ENCODE measurements around the gene MMP26.

Gene MMP26

GRCh38 chr11:4672470-4672869 lies 32.1 kb upstream of the MMP26 start:
- H3K27ac ChIP-seq (ENCODE audit: low read depth, low read length): no peak overlapping the region
- H3K36me3 ChIP-seq (ENCODE audit: control insufficient read depth, low read length): no peaks in the 10 kb centered on the region
- TF ChIP-seq CTCF (IDR thresholded peaks at IDR 0.05; ENCODE audit: low read depth, low read length, poor library complexity, severe bottlenecking) (no peak), EZH2phosphoT487 (IDR thresholded peaks at IDR 0.05; ENCODE audit: borderline replicate concordance, low read length) (no peak)
- no peaks in the 10 kb centered on the region for H3K9me3 ChIP-seq (ENCODE audit: control insufficient read depth, insufficient read depth, low read length)
- H3K27me3 ChIP-seq (ENCODE audit: control insufficient read depth, low read length): no peaks in the 10 kb centered on the region
- no peaks in the 10 kb centered on the region for H3K79me2 ChIP-seq (ENCODE audit: control insufficient read depth, low read length)
- H3K4me3 ChIP-seq (ENCODE audit: low read length): no peak overlapping the region
- no peaks in the 10 kb centered on the region for H3K4me1 ChIP-seq (ENCODE audit: control insufficient read depth, low read length)
- no peak overlapping the region for H3K4me2 ChIP-seq (ENCODE audit: low read length)
- H3F3A ChIP-seq (ENCODE audit: control insufficient read depth, insufficient read depth): no peaks in the 10 kb centered on the region
- H4K20me1 ChIP-seq (ENCODE audit: control insufficient read depth, insufficient read depth, low read depth, low read length): no peaks in the 10 kb centered on the region
- H3K9me2 ChIP-seq (replicated peaks; ENCODE audit: control insufficient read depth, low read length): no peaks in the 10 kb centered on the region

- Histone ChIP-seq H4K20me1 (ENCODE audit: control insufficient read depth, insufficient read depth, low read depth, low read length) (no peaks in the 10 kb centered on the region), H3K4me3 (ENCODE audit: low read length) (no peak overlapping the region), H3F3A (ENCODE audit: control insufficient read depth, insufficient read depth) (no peaks in the 10 kb centered on the region), H3K27me3 (ENCODE audit: control insufficient read depth, low read length) (no peaks in the 10 kb centered on the region), H3K9me3 (ENCODE audit: control insufficient read depth, insufficient read depth, low read length) (no peaks in the 10 kb centered on the region), H3K4me1 (ENCODE audit: control insufficient read depth, low read length) (no peaks in the 10 kb centered on the region), H3K9me2 (replicated peaks; ENCODE audit: control insufficient read depth, low read length) (no peaks in the 10 kb centered on the region), H3K4me2 (ENCODE audit: low read length) (no peak overlapping the region), H3K27ac (ENCODE audit: low read depth, low read length) (no peak overlapping the region), H3K36me3 (ENCODE audit: control insufficient read depth, low read length) (no peaks in the 10 kb centered on the region), H3K79me2 (ENCODE audit: control insufficient read depth, low read length) (no peaks in the 10 kb centered on the region)
- no peak for TF ChIP-seq EZH2phosphoT487 (IDR thresholded peaks at IDR 0.05; ENCODE audit: borderline replicate concordance, low read length)
- no peak for TF ChIP-seq CTCF (IDR thresholded peaks at IDR 0.05; ENCODE audit: low read depth, low read length, poor library complexity, severe bottlenecking)
Measured at GRCh38 chr11:4673781-4674180, 30.8 kb upstream of the MMP26 start.

- Histone ChIP-seq H3K4me2 (ENCODE audit: low read length) (no peak overlapping the region), H3K4me1 (ENCODE audit: control insufficient read depth, low read length) (no peaks in the 10 kb centered on the region), H3K27ac (ENCODE audit: low read depth, low read length) (no peak overlapping the region), H3K9me2 (replicated peaks; ENCODE audit: control insufficient read depth, low read length) (no peaks in the 10 kb centered on the region), H3F3A (ENCODE audit: control insufficient read depth, insufficient read depth) (no peaks in the 10 kb centered on the region), H3K36me3 (ENCODE audit: control insufficient read depth, low read length) (no peaks in the 10 kb centered on the region), H3K27me3 (ENCODE audit: control insufficient read depth, low read length) (no peaks in the 10 kb centered on the region), H3K4me3 (ENCODE audit: low read length) (no peak overlapping the region), H3K9me3 (ENCODE audit: control insufficient read depth, insufficient read depth, low read length) (no peaks in the 10 kb centered on the region), H4K20me1 (ENCODE audit: control insufficient read depth, insufficient read depth, low read depth, low read length) (no peaks in the 10 kb centered on the region), H3K79me2 (ENCODE audit: control insufficient read depth, low read length) (no peaks in the 10 kb centered on the region)
- TF ChIP-seq CTCF (IDR thresholded peaks at IDR 0.05; ENCODE audit: low read depth, low read length, poor library complexity, severe bottlenecking): no peak
Measured at GRCh38 chr11:4677948-4678347, 26.6 kb upstream of the MMP26 start.

GRCh38 chr11:4680341-4680740 lies 24.2 kb upstream of the MMP26 start:
- Histone ChIP-seq H4K20me1 (ENCODE audit: control insufficient read depth, insufficient read depth, low read depth, low read length) (no peaks in the 10 kb centered on the region), H3K4me3 (ENCODE audit: low read length) (no peak overlapping the region), H3K9me3 (ENCODE audit: control insufficient read depth, insufficient read depth, low read length) (no peaks in the 10 kb centered on the region), H3K36me3 (ENCODE audit: control insufficient read depth, low read length) (no peaks in the 10 kb centered on the region), H3F3A (ENCODE audit: control insufficient read depth, insufficient read depth) (no peaks in the 10 kb centered on the region), H3K79me2 (ENCODE audit: control insufficient read depth, low read length) (no peaks in the 10 kb centered on the region), H3K9me2 (replicated peaks; ENCODE audit: control insufficient read depth, low read length) (no peaks in the 10 kb centered on the region), H3K27me3 (ENCODE audit: control insufficient read depth, low read length) (no peaks in the 10 kb centered on the region), H3K4me2 (ENCODE audit: low read length) (no peak overlapping the region), H3K4me1 (ENCODE audit: control insufficient read depth, low read length) (no peaks in the 10 kb centered on the region), H3K27ac (ENCODE audit: low read depth, low read length) (no peak overlapping the region)
- no peak for TF ChIP-seq EZH2phosphoT487 (IDR thresholded peaks at IDR 0.05; ENCODE audit: borderline replicate concordance, low read length)
- no peak for TF ChIP-seq CTCF (IDR thresholded peaks at IDR 0.05; ENCODE audit: low read depth, low read length, poor library complexity, severe bottlenecking)
